ENCODE results near the gene GRK4. TPM values are rescaled to one million over a fixed set of nuclear protein-coding genes. Genes with fewer than 3 reads are reported as not detected.

GRK4 gene
- total RNA-seq, 1 donor from 2014 or later: 9.3 TPM

DNA sequence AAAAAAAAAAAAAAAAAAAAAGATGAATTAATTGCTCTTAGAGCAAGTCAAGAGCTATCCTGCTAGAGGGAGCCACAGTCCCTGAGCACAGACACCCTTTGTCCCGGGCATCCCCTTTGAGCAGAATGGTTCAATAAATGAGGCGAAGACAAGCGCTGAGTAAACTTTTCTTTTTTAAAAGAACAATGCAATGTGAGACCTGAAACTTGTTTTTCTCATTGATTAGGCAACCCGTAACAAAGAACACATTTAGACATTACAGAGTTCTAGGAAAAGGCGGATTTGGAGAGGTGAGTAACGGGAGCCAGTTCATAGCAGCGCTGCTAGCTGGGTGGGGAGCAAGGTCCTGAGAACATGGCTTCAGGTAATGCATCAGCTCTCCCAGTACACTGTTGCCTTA, 46.1 kb downstream of the GRK4 start:
- Mint-ChIP-seq H3K27me3 (no peaks in the 10 kb centered on the region), H3K36me3 (no peaks in the 10 kb centered on the region), H3K4me3 (no peak overlapping the region), H3K4me1 (ENCODE audit: unreplicated experiment) (no peaks in the 10 kb centered on the region), H3K9me3 (no peaks in the 10 kb centered on the region), H3K27ac (no peak overlapping the region)
- no peak for DNase-seq (ENCODE audit: extremely low spot score, unreplicated experiment)
- TF ChIP-seq, protein P1, sequence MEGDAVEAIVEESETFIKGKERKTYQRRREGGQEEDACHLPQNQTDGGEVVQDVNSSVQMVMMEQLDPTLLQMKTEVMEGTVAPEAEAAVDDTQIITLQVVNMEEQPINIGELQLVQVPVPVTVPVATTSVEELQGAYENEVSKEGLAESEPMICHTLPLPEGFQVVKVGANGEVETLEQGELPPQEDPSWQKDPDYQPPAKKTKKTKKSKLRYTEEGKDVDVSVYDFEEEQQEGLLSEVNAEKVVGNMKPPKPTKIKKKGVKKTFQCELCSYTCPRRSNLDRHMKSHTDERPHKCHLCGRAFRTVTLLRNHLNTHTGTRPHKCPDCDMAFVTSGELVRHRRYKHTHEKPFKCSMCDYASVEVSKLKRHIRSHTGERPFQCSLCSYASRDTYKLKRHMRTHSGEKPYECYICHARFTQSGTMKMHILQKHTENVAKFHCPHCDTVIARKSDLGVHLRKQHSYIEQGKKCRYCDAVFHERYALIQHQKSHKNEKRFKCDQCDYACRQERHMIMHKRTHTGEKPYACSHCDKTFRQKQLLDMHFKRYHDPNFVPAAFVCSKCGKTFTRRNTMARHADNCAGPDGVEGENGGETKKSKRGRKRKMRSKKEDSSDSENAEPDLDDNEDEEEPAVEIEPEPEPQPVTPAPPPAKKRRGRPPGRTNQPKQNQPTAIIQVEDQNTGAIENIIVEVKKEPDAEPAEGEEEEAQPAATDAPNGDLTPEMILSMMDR (conservative IDR thresholded peaks at IDR 0.05): peak; percentile 48

DNA sequence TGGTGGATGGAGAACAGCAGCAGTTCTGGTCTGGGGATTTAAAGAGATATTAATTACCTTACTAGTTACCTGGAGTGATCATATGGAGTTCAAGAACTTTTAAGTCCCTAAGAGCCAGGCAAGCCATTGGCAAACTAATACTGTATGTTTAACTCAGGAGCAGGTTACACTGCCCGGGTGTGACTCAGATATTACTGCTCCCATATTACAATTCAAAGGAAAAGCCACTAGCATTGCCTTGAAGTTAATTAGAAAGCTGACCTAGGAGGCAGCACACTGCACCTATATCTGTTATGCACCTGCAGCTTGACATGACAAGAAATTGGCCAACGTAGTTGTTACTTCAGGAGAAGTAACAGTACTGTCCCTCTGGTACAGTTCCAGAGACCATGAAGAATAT, 47.2 kb downstream of the GRK4 start:
- Mint-ChIP-seq H3K9me3 (no peaks in the 10 kb centered on the region), H3K27me3 (no peaks in the 10 kb centered on the region), H3K27ac (no peak overlapping the region), H3K36me3 (no peaks in the 10 kb centered on the region), H3K4me3 (no peak overlapping the region), H3K4me1 (ENCODE audit: unreplicated experiment) (no peaks in the 10 kb centered on the region)
- DNase-seq (ENCODE audit: extremely low spot score, unreplicated experiment): no peak
- TF ChIP-seq, protein P1 (conservative IDR thresholded peaks at IDR 0.05): no peak

DNA sequence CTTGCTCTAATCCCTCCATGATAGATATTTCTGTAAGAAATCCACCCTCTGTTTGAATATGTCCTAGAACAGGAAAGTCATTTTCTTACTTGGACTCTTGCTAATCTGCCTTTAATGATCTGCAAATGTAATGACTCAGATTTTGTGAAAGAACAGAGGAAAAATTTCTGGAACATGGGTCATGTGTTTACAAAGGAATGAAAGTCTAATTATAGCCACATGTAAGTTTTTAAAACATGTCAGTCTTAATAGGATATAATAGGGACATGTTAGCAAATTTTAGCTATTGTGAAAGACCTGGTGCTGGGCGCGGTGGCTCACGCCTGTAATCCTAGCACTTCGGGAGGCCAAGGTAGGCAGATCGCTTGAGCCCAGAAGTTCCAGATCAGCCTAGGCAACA, 47.6 kb downstream of the GRK4 start:
- Mint-ChIP-seq H3K27ac (no peak overlapping the region), H3K27me3 (no peaks in the 10 kb centered on the region), H3K4me3 (no peak overlapping the region), H3K4me1 (ENCODE audit: unreplicated experiment) (no peaks in the 10 kb centered on the region), H3K36me3 (no peaks in the 10 kb centered on the region), H3K9me3 (no peaks in the 10 kb centered on the region)
- TF ChIP-seq, protein P1 (conservative IDR thresholded peaks at IDR 0.05): no peak
- DNase-seq (ENCODE audit: extremely low spot score, unreplicated experiment): no peak

DNA sequence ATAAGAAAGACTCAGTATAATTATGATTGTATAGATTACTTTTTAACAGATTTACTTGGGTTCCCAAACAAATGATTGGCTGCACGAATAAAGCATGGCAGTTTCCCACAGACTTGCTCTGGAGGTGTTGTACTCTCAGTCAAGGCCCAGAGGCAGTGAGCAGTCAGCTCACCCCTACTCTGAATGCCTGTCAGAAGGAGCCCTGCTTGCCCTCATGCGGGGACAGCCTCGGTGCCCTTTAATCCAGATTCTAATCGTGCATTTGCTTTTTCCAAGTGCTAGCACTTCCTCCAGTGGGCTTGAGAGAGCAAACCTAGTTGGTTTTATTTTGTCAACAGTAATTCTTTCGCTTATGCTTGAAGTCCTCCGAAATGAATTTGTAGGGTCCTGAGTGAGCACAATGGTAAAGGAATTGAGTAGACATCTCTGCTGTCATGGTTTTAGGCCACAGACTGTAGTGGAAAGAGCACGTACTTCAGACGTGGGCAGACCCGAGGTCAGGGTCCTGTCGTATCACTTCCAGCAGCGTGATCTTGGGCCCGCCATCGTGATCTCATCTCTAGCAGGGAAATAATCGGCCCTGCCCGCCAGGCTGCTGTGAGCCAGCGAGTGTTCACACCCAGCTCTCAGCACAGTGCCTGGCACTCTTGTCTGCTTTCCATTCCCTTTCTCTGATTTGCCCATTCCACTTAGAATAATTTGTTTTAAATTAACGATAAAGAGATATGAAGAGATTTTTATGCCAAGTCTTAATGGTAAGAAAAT, 48.3 kb downstream of the GRK4 start:
- Mint-ChIP-seq H3K4me1 (ENCODE audit: unreplicated experiment) (no peaks in the 10 kb centered on the region), H3K36me3 (no peaks in the 10 kb centered on the region), H3K27me3 (no peaks in the 10 kb centered on the region), H3K4me3 (no peak overlapping the region), H3K27ac (no peak overlapping the region), H3K9me3 (no peaks in the 10 kb centered on the region)
- TF ChIP-seq, protein P1 (conservative IDR thresholded peaks at IDR 0.05): no peak
- no peak for DNase-seq (ENCODE audit: extremely low spot score, unreplicated experiment)

DNA sequence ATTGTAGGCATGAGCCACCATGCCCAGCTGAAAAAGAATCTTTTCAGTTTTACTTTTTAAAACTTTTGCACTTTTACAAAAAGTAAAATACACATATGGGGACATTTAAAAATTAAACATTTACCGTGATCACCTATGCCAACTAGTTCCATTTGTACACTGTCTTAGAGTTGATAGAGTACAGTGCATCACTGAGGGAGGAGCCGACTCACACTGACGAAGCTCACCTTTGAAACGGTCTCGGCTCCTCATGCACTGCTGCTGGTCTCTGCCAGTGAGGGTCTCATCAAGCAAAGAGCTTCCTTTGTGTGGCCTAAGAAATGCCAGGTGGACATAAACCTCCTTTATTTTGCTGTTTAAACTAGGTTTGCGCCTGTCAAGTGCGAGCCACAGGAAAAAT, 50.0 kb downstream of the GRK4 start:
- H3K4me1 Mint-ChIP-seq (ENCODE audit: unreplicated experiment): no peaks in the 10 kb centered on the region
- no peak overlapping the region for H3K4me3 Mint-ChIP-seq
- TF ChIP-seq, protein P1 (conservative IDR thresholded peaks at IDR 0.05): no peak
- H3K9me3 Mint-ChIP-seq: no peaks in the 10 kb centered on the region
- H3K27me3 Mint-ChIP-seq: no peaks in the 10 kb centered on the region
- no peaks in the 10 kb centered on the region for H3K36me3 Mint-ChIP-seq
- no peak overlapping the region for H3K27ac Mint-ChIP-seq
- DNase-seq (ENCODE audit: extremely low spot score, unreplicated experiment): no peak
